ENCODE data around the gene IFNLR1.

The IFNLR1 gene

GRCh38 chr1:24107462-24108138 lies 79.5 kb downstream of the IFNLR1 start:
- DNase-seq (ENCODE audit: low spot score) = peak; percentile 76
- FAIRE-seq = no peak

- DNase-seq (ENCODE audit: low spot score) = no peak
- FAIRE-seq = no peak
Observed at GRCh38 chr1:24105368-24106160, 81.5 kb downstream of the IFNLR1 start.

GRCh38 chr1:24104854-24105253 lies 82.2 kb downstream of the IFNLR1 start:
- FAIRE-seq = no peak
- no peak for DNase-seq (ENCODE audit: low spot score)
